HEK293 (cell line): Measurements from ENCODE around the gene COA8.

Experiments
- KLF9 ChIP-seq: fragments of 450-650 bp; formaldehyde crosslinking; IDR thresholded peaks from 2 replicates; pipeline ENCODE4 v1.5.1; 2016; ENCODE audit warnings: missing biosample characterization, missing genetic modification characterization, low read depth
- SALL2 ChIP-seq: fragments of 450-650 bp; formaldehyde crosslinking; IDR thresholded peaks from 2 replicates; pipeline ENCODE4 v1.5.0; 2017; ENCODE audit warnings: missing biosample characterization, mild to moderate bottlenecking, missing genetic modification characterization, borderline replicate concordance
- ZNF146 ChIP-seq: fragments of 450-650 bp; formaldehyde crosslinking; IDR thresholded peaks from 2 replicates; pipeline ENCODE4 v1.5.1; 2016; ENCODE audit warnings: missing biosample characterization, missing genetic modification characterization
- ZNF558 ChIP-seq: fragments of 450-650 bp; formaldehyde crosslinking; IDR thresholded peaks from 2 replicates; pipeline ENCODE4 v1.5.1; 2016; ENCODE audit warnings: missing biosample characterization, missing genetic modification characterization
- ZNF777 ChIP-seq: fragments of 450-650 bp; formaldehyde crosslinking; IDR thresholded peaks from 2 replicates; pipeline ENCODE4 v1.5.1; 2017; ENCODE audit warnings: missing biosample characterization, missing genetic modification characterization, borderline replicate concordance
- TF ChIP-seq, protein P1 (sequence below): fragments of 450-650 bp; formaldehyde crosslinking; IDR thresholded peaks from 2 replicates; pipeline ENCODE4 v1.5.1; 2016; ENCODE audit warnings: missing biosample characterization, missing genetic modification characterization
- TF ChIP-seq, protein P2 (sequence below): fragments of 450-650 bp; formaldehyde crosslinking; IDR thresholded peaks from 2 replicates; pipeline ENCODE4 v1.5.1; 2016; ENCODE audit warnings: missing biosample characterization, missing genetic modification characterization

DNA sequence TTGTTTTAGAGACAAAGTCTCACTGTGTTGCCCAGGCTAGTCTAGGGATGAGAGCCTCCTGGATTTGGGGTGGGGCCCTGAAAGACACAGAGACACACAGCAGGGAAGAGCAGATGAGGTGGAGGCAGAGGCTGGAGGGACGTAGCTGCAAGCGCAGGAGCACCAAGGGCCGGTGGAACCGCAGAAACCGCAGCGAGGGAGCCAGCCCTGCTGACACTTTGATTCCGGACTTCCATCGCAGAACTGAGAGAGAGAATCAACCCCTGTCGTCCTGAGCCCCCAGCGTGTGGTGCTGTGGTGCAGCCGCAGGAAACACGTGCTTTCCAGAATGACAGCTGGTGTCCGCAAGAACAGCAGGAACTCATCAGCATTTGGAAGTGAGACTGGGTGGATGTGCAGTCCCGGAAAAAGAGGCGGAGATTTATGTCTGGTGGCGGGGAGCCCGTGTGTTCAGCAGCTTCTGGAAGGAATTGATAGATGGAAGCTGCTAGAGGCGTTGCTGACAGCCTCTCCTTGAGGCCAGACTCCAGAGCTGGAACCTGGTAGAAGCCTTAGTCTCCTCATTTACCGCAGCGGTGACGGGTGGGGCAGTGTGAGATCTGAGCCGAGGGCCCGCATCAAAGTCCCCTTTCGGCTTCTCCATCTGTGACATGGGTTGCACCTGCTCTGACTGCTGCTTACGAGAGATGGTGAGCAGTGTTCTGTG is 44.4 kb downstream of the COA8 start:
- TF ChIP-seq ZNF146, result no peak
- TF ChIP-seq, protein P1, sequence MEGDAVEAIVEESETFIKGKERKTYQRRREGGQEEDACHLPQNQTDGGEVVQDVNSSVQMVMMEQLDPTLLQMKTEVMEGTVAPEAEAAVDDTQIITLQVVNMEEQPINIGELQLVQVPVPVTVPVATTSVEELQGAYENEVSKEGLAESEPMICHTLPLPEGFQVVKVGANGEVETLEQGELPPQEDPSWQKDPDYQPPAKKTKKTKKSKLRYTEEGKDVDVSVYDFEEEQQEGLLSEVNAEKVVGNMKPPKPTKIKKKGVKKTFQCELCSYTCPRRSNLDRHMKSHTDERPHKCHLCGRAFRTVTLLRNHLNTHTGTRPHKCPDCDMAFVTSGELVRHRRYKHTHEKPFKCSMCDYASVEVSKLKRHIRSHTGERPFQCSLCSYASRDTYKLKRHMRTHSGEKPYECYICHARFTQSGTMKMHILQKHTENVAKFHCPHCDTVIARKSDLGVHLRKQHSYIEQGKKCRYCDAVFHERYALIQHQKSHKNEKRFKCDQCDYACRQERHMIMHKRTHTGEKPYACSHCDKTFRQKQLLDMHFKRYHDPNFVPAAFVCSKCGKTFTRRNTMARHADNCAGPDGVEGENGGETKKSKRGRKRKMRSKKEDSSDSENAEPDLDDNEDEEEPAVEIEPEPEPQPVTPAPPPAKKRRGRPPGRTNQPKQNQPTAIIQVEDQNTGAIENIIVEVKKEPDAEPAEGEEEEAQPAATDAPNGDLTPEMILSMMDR (tag by site-specific recombination), result peak; percentile 81
- no peak for TF ChIP-seq SALL2 (tag by site-specific recombination)
- TF ChIP-seq KLF9 (tag by site-specific recombination), result no peak
- no peak for TF ChIP-seq ZNF777 (tag by site-specific recombination)
- TF ChIP-seq ZNF558, result no peak
- TF ChIP-seq, protein P2, sequence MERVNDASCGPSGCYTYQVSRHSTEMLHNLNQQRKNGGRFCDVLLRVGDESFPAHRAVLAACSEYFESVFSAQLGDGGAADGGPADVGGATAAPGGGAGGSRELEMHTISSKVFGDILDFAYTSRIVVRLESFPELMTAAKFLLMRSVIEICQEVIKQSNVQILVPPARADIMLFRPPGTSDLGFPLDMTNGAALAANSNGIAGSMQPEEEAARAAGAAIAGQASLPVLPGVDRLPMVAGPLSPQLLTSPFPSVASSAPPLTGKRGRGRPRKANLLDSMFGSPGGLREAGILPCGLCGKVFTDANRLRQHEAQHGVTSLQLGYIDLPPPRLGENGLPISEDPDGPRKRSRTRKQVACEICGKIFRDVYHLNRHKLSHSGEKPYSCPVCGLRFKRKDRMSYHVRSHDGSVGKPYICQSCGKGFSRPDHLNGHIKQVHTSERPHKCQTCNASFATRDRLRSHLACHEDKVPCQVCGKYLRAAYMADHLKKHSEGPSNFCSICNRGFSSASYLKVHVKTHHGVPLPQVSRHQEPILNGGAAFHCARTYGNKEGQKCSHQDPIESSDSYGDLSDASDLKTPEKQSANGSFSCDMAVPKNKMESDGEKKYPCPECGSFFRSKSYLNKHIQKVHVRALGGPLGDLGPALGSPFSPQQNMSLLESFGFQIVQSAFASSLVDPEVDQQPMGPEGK, result peak; percentile 64
